SU-DHL-6 (cell line): Measurements from ENCODE around the gene PI4K2B.

Source experiments
- H2AFZ ChIP-seq: fragments of 200-600 bp; sonication (generic); 2 replicates; pipeline ENCODE4 v1.6.1; 2014; ENCODE audit warnings: low read depth, mild to moderate bottlenecking, moderate library complexity, mixed read lengths, antibody characterized with exemption, low read length; ENCODE audit not compliant: severe bottlenecking
- H3F3A ChIP-seq: fragments of 200-600 bp; shearing (Covaris generic); 2 replicates; pipeline ENCODE4 v1.6.0; 2016; ENCODE audit warnings: antibody characterized with exemption, mild to moderate bottlenecking; ENCODE audit not compliant: insufficient read depth
- H3K27ac ChIP-seq: fragments of 200-600 bp; sonication (generic); 2 replicates; pipeline ENCODE4 v1.5.1; 2016; ENCODE audit warnings: low read depth, mild to moderate bottlenecking, low read length, moderate library complexity, mixed read lengths
- H3K27me3 ChIP-seq: fragments of 200-600 bp; sonication (generic), shearing (Covaris generic); 2 replicates; pipeline ENCODE4 v1.6.0; 2014; ENCODE audit warnings: mild to moderate bottlenecking, low read length
- H3K36me3 ChIP-seq: fragments of 200-600 bp; sonication (generic); 2 replicates; pipeline ENCODE4 v1.6.1; 2014; ENCODE audit warnings: mild to moderate bottlenecking, low read length, mixed read lengths
- H3K4me2 ChIP-seq: fragments of 300-600, 200-600 bp; shearing (Covaris generic), sonication (generic); 2 replicates; pipeline ENCODE4 v1.6.0; 2014; ENCODE audit warnings: low read length, low read depth, mild to moderate bottlenecking; ENCODE audit not compliant: poor library complexity, severe bottlenecking
- H3K4me3 ChIP-seq: fragments of 200-600 bp; sonication (generic); 2 replicates; pipeline ENCODE4 v1.5.1; 2014; ENCODE audit warnings: antibody characterized with exemption, low read length, mild to moderate bottlenecking, mixed read lengths; ENCODE audit not compliant: insufficient read depth, poor library complexity, severe bottlenecking
- H3K79me2 ChIP-seq: fragments of 200-600 bp; sonication (generic); 2 replicates; pipeline ENCODE4 v1.6.1; 2014; ENCODE audit warnings: mild to moderate bottlenecking, low read length, moderate library complexity; ENCODE audit not compliant: insufficient read depth
- H3K9ac ChIP-seq: fragments of 200-600 bp; sonication (generic); 2 replicates; pipeline ENCODE4 v1.7.0; 2014; ENCODE audit warnings: mild to moderate bottlenecking, low read length
- H3K9me2 ChIP-seq: fragments of 200-600 bp; sonication (generic); replicated peaks from 2 replicates; pipeline ENCODE4 v1.6.1; 2014; ENCODE audit warnings: low read length; ENCODE audit not compliant: insufficient read depth
- H3K9me3 ChIP-seq: fragments of 200-600 bp; sonication (generic); 2 replicates; pipeline ENCODE4 v1.6.1; 2014; ENCODE audit warnings: low read length, mixed read lengths; ENCODE audit not compliant: insufficient read depth
- H4K20me1 ChIP-seq: fragments of 200-600 bp; sonication (generic); 2 replicates; pipeline ENCODE4 v1.6.1; 2014; ENCODE audit warnings: low read depth, mild to moderate bottlenecking, antibody characterized with exemption, low read length, moderate library complexity, mixed read lengths
- EZH2phosphoT487 ChIP-seq: fragments of 200-600 bp; sonication (generic), shearing (Covaris generic); conservative IDR thresholded peaks from 2 replicates; pipeline ENCODE4 v1.6.1; 2018; ENCODE audit warnings: mild to moderate bottlenecking, antibody characterized with exemption, low read length, moderate library complexity, mixed read lengths
- TF ChIP-seq, protein P1 (sequence below): fragments of 200-600 bp; sonication (generic); IDR thresholded peaks from one replicate; pipeline ENCODE4 v1.5.1; 2017; ENCODE audit warnings: antibody characterized with exemption, mild to moderate bottlenecking, low read length, moderate library complexity; ENCODE audit not compliant: insufficient read depth, poor library complexity, severe bottlenecking

Gene PI4K2B

DNA sequence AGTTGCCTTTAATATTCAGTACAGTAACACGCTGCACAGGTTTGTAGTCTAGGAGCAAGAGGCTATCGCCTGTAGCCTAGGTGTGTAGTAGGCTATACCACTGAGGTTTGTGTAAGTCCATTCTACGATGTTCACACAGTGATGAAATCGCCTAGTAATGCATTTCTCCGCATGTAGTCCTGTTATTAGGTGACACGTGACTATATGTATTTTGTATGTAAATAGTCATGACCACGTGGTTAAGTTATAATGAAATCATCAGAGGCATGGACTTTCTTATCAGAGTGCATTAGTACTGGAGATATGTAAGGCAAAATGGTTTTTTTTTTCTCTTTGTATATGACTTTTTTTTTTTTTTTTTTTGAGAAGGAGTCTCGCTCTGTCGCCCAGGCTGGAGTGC lies 68.8 kb downstream of the PI4K2B start:
- TF ChIP-seq, protein P1, sequence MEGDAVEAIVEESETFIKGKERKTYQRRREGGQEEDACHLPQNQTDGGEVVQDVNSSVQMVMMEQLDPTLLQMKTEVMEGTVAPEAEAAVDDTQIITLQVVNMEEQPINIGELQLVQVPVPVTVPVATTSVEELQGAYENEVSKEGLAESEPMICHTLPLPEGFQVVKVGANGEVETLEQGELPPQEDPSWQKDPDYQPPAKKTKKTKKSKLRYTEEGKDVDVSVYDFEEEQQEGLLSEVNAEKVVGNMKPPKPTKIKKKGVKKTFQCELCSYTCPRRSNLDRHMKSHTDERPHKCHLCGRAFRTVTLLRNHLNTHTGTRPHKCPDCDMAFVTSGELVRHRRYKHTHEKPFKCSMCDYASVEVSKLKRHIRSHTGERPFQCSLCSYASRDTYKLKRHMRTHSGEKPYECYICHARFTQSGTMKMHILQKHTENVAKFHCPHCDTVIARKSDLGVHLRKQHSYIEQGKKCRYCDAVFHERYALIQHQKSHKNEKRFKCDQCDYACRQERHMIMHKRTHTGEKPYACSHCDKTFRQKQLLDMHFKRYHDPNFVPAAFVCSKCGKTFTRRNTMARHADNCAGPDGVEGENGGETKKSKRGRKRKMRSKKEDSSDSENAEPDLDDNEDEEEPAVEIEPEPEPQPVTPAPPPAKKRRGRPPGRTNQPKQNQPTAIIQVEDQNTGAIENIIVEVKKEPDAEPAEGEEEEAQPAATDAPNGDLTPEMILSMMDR = no peak
- TF ChIP-seq EZH2phosphoT487 = no peak
- Histone ChIP-seq H3K27ac (no peak overlapping the region), H3K79me2 (no peaks in the 10 kb centered on the region), H3K9me3 (no peaks in the 10 kb centered on the region), H3F3A (no peaks in the 10 kb centered on the region), H4K20me1 (no peaks in the 10 kb centered on the region), H3K9me2 (no peaks in the 10 kb centered on the region), H3K4me3 (no peak overlapping the region), H3K9ac (no peak overlapping the region), H2AFZ (no peak overlapping the region), H3K36me3 (no peaks in the 10 kb centered on the region), H3K4me2 (no peak overlapping the region), H3K27me3 (no peaks in the 10 kb centered on the region)

DNA sequence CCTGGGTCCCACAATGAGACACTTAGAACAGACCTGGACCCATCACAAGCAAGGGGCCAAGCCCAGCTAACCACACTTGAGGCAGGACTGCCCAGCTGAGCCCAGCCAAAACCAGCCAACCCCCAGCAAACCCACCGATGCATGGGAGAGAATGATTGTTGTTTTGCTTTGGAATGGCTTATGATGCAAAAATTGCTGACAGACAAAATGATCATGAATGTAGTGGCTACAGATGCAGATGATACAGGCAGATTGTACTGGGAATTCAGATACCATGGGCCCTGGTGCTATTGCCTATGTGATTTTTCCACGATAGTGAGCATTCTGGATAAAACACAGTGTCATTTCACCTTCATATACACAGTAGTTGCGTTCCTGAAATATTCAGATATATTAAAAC lies 69.7 kb downstream of the PI4K2B start:
- no peak overlapping the region for H3K27ac ChIP-seq

DNA sequence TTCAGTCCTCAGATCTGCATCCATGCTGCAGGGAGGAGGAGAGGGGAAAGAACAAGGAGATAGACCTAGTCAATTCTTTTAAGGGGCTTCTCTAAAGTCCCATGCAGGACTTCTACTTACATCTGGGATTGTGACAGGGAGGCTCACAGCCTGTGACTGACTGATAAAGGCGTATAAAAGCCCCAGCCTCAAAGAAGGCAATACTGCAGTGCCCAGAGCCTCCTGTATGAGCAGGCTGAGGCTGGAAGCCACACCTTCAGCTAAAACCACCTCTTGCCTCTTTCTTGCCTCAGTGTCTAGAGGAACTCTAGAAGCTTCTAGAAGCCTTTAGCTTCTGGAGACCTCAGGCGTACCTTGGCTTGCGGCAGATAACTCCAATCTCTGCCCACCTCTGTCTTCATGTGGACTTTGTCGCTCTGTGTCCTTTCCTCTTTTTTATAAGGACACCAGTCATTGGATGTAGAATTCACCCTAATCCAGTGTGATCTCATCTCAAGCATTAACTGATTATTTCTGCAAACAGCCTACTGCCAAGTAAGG lies 72.8 kb downstream of the PI4K2B start:
- H3K9me3 ChIP-seq = no peaks in the 10 kb centered on the region
- H3K9ac ChIP-seq = no peak overlapping the region
- no peaks in the 10 kb centered on the region for H3F3A ChIP-seq
- no peaks in the 10 kb centered on the region for H3K9me2 ChIP-seq
- no peak overlapping the region for H3K4me3 ChIP-seq
- H3K36me3 ChIP-seq = no peaks in the 10 kb centered on the region
- no peak overlapping the region for H3K4me2 ChIP-seq
- no peaks in the 10 kb centered on the region for H3K27me3 ChIP-seq
- H3K79me2 ChIP-seq = no peaks in the 10 kb centered on the region
- H3K27ac ChIP-seq = no peak overlapping the region
- TF ChIP-seq, protein P1 = no peak
- TF ChIP-seq EZH2phosphoT487 = no peak
- H2AFZ ChIP-seq = no peak overlapping the region
- no peaks in the 10 kb centered on the region for H4K20me1 ChIP-seq

More for the DNA sequence above, 69.7 kb downstream of the PI4K2B start:
- TF ChIP-seq, protein P1 = no peak
- no peak for TF ChIP-seq EZH2phosphoT487
- Histone ChIP-seq H3K36me3 (no peaks in the 10 kb centered on the region), H3K79me2 (no peaks in the 10 kb centered on the region), H3K4me2 (no peak overlapping the region), H3K9ac (no peak overlapping the region), H3K4me3 (no peak overlapping the region), H3K9me3 (no peaks in the 10 kb centered on the region), H3K9me2 (no peaks in the 10 kb centered on the region), H4K20me1 (no peaks in the 10 kb centered on the region), H3K27me3 (no peaks in the 10 kb centered on the region), H2AFZ (no peak overlapping the region), H3F3A (no peaks in the 10 kb centered on the region)

DNA sequence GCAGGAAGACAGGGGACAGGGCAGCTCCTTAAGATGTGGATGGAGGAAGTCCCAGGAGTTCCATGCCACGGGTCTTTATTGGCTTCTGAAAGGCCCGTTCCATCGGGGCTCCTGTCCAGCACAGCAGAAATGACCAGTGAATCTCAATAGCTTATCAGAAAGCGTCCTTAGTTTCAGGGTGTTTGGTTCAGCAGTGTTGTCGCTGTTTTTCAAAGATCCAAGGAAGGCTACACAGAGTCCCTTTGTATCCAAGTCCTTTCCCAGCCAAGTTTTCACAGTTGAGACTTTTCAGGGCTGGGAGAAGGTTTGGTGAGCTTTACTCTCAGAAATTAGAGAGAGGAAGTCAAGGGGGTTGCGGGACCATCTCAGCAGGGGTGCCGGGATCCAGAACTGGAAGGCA lies 73.8 kb downstream of the PI4K2B start:
- no peaks in the 10 kb centered on the region for H3K79me2 ChIP-seq
- no peaks in the 10 kb centered on the region for H3K9me3 ChIP-seq
- TF ChIP-seq, protein P1 = no peak
- no peak for TF ChIP-seq EZH2phosphoT487
- no peaks in the 10 kb centered on the region for H3K27me3 ChIP-seq
- H3F3A ChIP-seq = no peaks in the 10 kb centered on the region
- H3K27ac ChIP-seq = no peak overlapping the region
- H2AFZ ChIP-seq = no peak overlapping the region
- no peaks in the 10 kb centered on the region for H3K9me2 ChIP-seq
- no peak overlapping the region for H3K9ac ChIP-seq
- no peaks in the 10 kb centered on the region for H3K36me3 ChIP-seq
- H4K20me1 ChIP-seq = no peaks in the 10 kb centered on the region
- H3K4me2 ChIP-seq = no peak overlapping the region
- H3K4me3 ChIP-seq = no peak overlapping the region
